GM19468 (cell line): Measurements from ENCODE around the gene TESK2.
"Not testable (repeated sequence)": the region's sequence is repeated elsewhere in the genome, so short reads cannot be mapped to it uniquely, and the experiment has no call there.

Experiments
- ATAC-seq: cut with Tn5 transposase; IDR thresholded peaks from one replicate; pipeline ENCODE4 v1.9.1; 2021; ENCODE audit warnings: mild to moderate bottlenecking, moderate library complexity, moderate number of reproducible peaks; ENCODE audit not compliant: unreplicated experiment; ENCODE audit errors: extremely low read depth

TESK2 gene

DNA sequence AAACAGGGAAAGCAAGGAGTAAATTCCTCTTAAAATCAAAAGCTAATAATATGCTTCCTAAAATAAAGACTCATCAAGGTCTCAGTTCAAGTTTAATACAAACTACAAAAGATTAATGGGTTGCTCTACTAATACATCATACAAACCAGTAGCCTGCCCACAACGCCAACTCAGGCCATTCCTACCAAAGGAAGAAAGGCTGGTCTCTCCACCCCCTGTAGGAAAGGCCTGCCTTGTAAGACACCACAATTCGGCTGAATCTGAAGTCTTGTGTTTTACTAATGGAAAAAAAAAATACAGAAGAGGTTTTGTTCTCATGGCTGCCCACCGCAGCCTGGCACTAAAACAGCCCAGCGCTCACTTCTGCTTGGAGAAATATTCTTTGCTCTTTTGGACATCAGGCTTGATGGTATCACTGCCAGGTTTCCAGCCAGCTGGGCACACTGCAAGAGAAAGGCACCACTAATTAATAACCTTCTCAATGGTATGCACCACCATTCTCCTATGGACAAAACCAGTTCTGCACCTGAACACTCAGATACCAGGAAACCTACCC lies 20.1 kb upstream of the TESK2 start:
- ATAC-seq, result no peak

DNA sequence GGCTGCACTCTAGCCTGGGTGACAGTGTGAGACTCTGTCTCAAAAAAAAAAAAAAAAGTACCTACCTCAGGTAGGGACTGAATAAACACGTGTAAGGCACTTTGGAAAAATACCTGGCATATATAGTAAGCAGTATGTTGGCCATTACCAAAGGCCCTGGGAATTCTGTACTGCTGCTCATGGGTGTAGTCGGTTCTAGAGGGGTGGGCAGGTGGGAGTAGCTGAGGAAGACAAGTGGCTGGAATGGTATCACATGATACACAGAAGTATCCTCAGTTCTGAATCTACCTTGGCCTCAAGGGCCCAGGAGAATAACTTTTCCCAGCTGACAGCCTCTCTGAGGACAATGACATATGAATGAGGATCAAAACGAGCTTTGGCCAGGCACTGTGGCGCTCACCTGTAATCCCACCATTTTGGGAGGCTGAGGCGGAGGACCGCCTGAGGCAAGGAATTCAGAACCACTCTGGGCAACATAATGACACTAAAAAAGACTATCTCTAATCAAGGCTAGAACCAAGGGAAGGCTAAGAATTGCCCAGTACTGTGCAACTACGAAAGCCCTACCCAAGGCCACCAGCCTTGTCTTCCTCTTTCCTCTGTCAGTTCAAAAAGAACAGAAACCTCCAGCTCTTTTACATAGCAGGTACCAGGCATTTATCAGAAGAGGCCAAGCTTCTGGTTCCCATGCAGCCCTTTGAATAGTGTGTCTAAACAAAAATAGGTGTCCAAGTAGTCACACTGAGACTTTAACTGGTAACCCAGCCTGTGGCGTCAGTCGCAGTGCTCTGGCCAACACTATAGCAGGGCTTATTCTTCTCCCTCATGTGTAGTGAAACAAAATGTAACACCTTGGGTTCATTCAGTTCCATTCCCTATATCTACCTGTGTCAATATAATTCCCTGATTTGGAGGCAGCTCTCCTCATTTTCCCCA lies 19.3 kb upstream of the TESK2 start:
- no peak for ATAC-seq

DNA sequence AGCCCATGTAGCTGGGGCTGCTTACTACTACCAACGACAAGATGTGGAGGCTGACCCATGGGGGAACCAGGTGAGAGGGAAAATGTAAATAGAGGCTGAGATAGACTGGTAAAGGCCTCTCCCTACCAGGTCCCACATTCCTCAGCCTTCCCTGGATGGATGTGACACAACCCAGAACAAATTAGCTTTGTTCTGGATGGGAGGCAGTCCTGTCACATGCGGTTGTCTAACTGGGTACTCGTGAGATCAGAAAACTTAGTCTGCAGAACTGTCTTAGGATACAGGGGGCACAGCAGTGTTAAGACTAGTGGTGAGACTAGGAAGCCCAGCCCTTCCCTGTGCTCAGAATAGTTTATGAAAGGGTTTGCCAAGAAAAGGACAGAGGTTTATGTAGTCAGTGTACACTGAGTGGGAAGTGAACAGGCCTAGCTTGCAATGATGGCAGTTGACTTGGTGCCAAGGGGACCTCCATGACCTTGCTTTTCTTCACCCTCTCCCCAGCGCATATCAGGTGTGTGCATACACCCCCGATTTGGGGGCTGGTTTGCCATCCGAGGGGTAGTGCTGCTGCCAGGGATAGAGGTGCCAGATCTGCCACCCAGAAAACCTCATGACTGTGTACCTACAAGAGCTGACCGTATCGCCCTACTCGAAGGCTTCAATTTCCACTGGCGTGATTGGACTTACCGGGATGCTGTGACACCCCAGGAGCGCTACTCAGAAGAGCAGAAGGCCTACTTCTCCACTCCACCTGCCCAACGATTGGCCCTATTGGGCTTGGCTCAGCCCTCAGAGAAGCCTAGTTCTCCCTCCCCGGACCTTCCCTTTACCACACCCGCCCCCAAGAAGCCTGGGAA lies 17.6 kb upstream of the TESK2 start:
- no peak for ATAC-seq

GRCh38 chr1:45507893-45508292 lies 16.9 kb upstream of the TESK2 start:
- no peak for ATAC-seq

- ATAC-seq, result no peak
Observed at GRCh38 chr1:45507195-45507594, 16.2 kb upstream of the TESK2 start.

GRCh38 chr1:45503462-45504360 lies 12.7 kb upstream of the TESK2 start:
- no peak for ATAC-seq

- no peak for ATAC-seq
Observed at GRCh38 chr1:45501505-45501859, 10.5 kb upstream of the TESK2 start.

GRCh38 chr1:45499415-45499769 lies 8.4 kb upstream of the TESK2 start:
- no peak for ATAC-seq

- no peak for ATAC-seq
Observed at GRCh38 chr1:45498279-45498678, 7.3 kb upstream of the TESK2 start.

DNA sequence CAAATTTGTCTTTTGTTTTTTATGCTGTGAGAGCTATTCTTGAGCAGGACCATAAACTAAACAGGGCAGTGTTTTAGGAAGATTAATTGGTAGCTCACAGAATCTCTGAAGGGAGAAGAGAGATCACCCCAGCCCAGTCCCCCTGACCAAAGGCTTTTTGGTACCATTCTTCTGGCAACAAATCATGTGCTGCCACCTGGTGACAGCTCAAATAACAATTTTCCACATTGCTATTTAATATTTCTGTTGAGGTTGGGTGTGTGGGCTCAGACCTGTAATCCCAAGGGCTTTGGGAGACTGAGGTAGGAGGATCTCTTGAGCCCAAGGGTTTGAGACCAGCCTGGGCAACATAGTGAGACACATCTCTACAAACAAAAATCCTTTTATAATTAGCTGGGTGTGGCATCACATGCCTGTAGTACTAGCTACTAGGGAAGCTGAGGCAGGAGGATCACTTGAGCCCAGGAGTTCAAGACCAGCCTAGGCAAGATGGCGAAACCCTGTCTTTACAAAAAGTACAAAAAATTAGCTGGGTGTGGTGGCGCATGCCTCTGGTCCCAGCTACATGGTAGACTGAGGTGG lies 2.2 kb upstream of the TESK2 start:
- ATAC-seq, result no peak

DNA sequence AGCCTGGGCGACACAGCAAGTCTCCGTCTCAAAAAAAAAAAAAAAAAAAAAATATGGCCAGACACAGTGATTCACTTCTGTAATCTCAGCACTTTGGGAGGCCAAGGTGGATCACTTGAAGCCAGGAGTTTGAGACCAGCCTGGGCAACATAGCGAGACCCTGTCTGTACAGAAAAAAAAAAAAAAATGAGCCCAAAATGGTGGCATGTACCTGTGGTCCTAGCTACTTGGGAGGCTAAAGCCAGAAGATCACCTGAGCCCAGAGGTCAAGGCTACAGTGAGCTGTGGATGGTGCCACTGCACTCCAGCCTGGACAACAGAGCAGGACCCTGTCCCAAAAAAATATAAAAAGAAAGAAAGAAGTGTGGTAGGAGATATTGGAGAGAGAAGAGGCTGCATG lies 1.7 kb upstream of the TESK2 start:
- ATAC-seq, result no peak

- no peak for ATAC-seq
Observed at GRCh38 chr1:45491487-45492260, 711 bp upstream of the TESK2 start.

- ATAC-seq, result no peak
Observed at GRCh38 chr1:45490121-45490625, 790 bp downstream of the TESK2 start.

DNA sequence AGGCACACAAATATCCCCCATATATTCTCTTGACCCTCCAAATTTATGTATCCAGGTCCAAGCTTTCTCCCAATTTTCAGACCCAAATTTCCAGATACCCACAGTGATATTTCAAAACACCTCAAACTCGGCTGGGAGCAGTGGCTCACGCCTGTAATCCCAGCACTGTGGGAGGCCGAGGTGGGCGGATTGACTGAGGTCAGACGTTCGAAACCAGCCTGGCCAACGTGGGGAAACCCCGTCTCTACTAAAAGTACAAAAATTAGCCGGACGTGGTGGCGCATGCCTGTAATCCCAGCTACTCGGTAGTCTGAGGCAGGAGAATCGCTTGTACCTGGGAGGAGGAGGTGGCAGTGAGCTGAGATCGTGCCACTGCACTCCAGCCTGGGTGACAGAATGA lies 1.6 kb downstream of the TESK2 start:
- ATAC-seq, result not testable (repeated sequence)

- no peak for ATAC-seq
Observed at GRCh38 chr1:45488666-45489377, 2.1 kb downstream of the TESK2 start.

- ATAC-seq, result no peak
Observed at GRCh38 chr1:45485949-45486348, 5.0 kb downstream of the TESK2 start.

DNA sequence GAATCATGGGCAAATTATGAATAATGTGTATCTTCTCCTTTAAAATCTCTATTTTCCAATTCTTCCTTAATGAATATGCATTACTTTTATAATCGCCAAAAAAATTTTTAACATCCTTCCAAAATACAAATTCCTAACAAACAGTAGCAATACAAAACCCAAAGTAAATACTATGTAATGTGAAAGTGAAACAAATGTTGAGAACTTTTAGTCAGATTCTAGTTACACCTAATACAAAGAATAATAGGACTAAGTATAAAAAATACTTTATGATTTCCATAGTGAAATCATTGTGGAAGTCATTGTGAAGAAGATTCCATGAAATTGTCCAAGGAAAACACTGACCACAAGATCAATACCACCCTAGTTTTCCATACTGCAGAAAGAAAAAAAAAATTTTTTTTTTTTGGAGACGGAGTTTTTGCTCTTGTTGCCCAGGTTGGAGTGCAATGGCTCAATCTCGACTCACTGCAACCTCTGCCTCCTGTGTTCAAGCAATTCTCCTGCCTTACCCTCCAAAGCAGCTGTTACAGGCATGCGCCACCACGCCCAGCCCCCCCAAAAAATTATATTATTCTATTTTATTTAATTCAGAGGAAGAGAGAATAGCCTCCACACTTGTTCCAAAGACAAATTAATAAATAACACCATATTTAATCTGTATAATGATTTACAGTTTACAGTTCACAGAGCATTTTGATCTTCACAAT lies 11.8 kb downstream of the TESK2 start:
- no peak for ATAC-seq
